ENCODE measurements around the gene TUBA3D. TPM values are rescaled to one million over a fixed set of nuclear protein-coding genes. Genes with fewer than 3 reads are reported as not detected.
A peak's percentile ranks its signal among the peaks of the same experiment; 100 is the strongest.
"Not testable (repeated sequence)": the region's sequence is repeated elsewhere in the genome, so short reads cannot be mapped to it uniquely, and the experiment has no call there.

The TUBA3D gene
- total RNA-seq, 3 donors from 2014 or later, result not detected

DNA sequence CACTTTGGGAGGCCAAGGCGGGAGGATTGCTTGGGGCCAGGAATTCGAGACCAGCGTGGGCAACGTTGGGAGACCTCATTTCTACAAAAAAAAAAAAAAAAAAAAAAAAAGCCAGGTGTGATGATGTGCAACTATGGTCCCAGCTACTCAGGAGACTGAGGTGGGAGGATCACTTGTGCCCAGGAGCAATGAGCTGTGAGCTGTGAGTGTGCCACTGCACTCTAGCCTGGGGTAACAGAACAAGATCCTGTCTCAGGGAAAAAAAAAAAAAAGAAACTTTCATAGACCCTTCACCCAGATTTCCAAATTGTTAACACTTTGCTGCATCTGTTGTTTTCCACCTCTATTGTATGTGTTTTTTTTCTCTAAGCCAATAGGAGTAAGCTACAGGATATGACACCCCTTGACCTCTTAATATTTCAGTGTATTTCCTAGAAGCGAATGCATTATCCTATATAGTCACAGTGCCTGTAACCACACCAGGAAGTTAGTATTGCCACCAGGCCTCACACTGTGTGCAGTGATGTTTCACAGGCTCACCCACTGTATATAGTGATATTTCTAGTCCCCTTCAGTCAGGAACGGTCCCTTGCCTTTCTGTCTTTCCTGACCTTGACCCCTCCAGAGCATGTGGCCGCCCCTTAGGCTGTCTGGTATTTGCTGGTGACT lies 28.3 kb downstream of the TUBA3D start:
- H3K4me3 ChIP-seq; H3K36me3 ChIP-seq (ENCODE audit: low read depth); H3K9me3 ChIP-seq; H3K4me1 ChIP-seq (ENCODE audit: low read depth); DNase-seq; intact Hi-C loops (cut with DNase I, micrococcal nuclease): not testable (repeated sequence)
- ATAC-seq, result peak; percentile 46

- H3K4me1 ChIP-seq (ENCODE audit: low read depth), result no peaks in the 10 kb centered on the region
- intact Hi-C loops (cut with DNase I, micrococcal nuclease), result no loop called here
- DNase-seq (no peak), ATAC-seq (no peak)
- TF ChIP-seq, protein P1, sequence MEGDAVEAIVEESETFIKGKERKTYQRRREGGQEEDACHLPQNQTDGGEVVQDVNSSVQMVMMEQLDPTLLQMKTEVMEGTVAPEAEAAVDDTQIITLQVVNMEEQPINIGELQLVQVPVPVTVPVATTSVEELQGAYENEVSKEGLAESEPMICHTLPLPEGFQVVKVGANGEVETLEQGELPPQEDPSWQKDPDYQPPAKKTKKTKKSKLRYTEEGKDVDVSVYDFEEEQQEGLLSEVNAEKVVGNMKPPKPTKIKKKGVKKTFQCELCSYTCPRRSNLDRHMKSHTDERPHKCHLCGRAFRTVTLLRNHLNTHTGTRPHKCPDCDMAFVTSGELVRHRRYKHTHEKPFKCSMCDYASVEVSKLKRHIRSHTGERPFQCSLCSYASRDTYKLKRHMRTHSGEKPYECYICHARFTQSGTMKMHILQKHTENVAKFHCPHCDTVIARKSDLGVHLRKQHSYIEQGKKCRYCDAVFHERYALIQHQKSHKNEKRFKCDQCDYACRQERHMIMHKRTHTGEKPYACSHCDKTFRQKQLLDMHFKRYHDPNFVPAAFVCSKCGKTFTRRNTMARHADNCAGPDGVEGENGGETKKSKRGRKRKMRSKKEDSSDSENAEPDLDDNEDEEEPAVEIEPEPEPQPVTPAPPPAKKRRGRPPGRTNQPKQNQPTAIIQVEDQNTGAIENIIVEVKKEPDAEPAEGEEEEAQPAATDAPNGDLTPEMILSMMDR (IDR thresholded peaks at IDR 0.05), result no peak
- H3K9me3 ChIP-seq, result no peaks in the 10 kb centered on the region
- no peak overlapping the region for H3K4me3 ChIP-seq
- no peaks in the 10 kb centered on the region for H3K36me3 ChIP-seq (ENCODE audit: low read depth)
These were observed 33.7 kb downstream of the TUBA3D start for GRCh38 chr2:131509615-131510014.

GRCh38 chr2:131511291-131511968 lies 35.5 kb downstream of the TUBA3D start:
- H3K9me3 ChIP-seq; H3K4me3 ChIP-seq; H3K36me3 ChIP-seq (ENCODE audit: low read depth); DNase-seq; H3K4me1 ChIP-seq (ENCODE audit: low read depth); intact Hi-C loops (cut with DNase I, micrococcal nuclease): not testable (repeated sequence)
- peak; percentile 23 for ATAC-seq

- H3K4me1 ChIP-seq (ENCODE audit: low read depth); DNase-seq; ATAC-seq; H3K9me3 ChIP-seq; H3K4me3 ChIP-seq; intact Hi-C loops (cut with DNase I, micrococcal nuclease); H3K36me3 ChIP-seq (ENCODE audit: low read depth): not testable (repeated sequence)
These were observed 36.3 kb downstream of the TUBA3D start for GRCh38 chr2:131511969-131512870.

- DNase-seq; H3K4me3 ChIP-seq; H3K36me3 ChIP-seq (ENCODE audit: low read depth); ATAC-seq; H3K4me1 ChIP-seq (ENCODE audit: low read depth); intact Hi-C loops (cut with DNase I, micrococcal nuclease); H3K9me3 ChIP-seq: not testable (repeated sequence)
These were observed 38.7 kb downstream of the TUBA3D start for GRCh38 chr2:131514408-131515166.

- H3K4me1 ChIP-seq (ENCODE audit: low read depth); intact Hi-C loops (cut with DNase I, micrococcal nuclease); H3K9me3 ChIP-seq; ATAC-seq; DNase-seq; H3K36me3 ChIP-seq (ENCODE audit: low read depth); H3K4me3 ChIP-seq: not testable (repeated sequence)
These were observed 39.3 kb downstream of the TUBA3D start for GRCh38 chr2:131515235-131515634.

DNA sequence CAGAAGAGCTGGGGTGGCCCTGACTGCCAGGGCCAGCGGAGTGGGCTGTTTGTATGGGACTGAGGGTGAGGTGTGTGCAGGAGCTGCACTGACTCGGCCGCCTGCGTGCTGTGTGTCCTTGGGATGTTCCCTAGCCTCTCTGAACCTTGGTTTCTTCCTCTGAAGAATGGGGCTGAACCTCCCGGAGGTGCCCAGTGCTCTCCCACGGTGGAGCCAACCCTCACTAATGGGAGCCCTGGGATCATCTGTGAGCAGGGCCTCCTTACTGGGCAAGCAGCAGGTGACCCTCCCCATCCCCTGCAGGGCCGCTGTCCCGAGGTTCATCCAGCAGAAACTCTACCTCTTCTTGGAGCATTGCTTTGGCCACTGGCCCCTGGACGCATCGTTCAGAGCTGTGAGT lies 40.1 kb downstream of the TUBA3D start:
- Histone ChIP-seq H3K4me3 (no peak overlapping the region), H3K9me3 (no peaks in the 10 kb centered on the region), H3K36me3 (ENCODE audit: low read depth) (no peaks in the 10 kb centered on the region), H3K4me1 (ENCODE audit: low read depth) (no peaks in the 10 kb centered on the region)
- no peak for DNase-seq
- intact Hi-C loops (cut with DNase I, micrococcal nuclease), result no loop called here
- ATAC-seq, result no peak
- TF ChIP-seq, protein P1 (IDR thresholded peaks at IDR 0.05), result no peak

DNA sequence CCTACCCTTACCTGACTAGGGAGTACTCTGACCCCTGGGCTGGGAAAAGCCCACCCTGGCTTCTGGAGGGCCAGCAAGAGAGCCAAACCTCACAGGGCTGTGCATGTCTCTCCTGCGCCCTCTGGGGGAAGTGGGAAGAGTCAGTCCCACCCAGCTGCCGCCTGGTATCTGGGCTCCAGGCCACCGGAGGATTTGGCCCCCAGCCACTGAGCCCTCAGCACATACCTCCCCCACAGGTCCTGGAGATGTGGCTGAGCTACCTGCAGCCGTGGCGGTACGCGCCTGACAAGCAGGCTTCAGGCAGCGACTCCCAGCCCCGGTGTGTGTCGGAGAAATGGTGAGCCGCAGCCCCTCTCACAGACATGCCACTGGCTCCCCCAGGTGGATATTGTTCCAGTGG lies 40.7 kb downstream of the TUBA3D start:
- DNase-seq; H3K9me3 ChIP-seq; H3K4me3 ChIP-seq; intact Hi-C loops (cut with DNase I, micrococcal nuclease); H3K36me3 ChIP-seq (ENCODE audit: low read depth); H3K4me1 ChIP-seq (ENCODE audit: low read depth): not testable (repeated sequence)
- peak; percentile 10 for ATAC-seq

Measured in mucosa of descending colon (tissue), 3 donors.